HG03342 (cell line): ENCODE results near the gene FBF1.
"Not testable (repeated sequence)": the region's sequence is repeated elsewhere in the genome, so short reads cannot be mapped to it uniquely, and the experiment has no call there.

Experiments used
- ATAC-seq: cut with Tn5 transposase; IDR thresholded peaks from one replicate; pipeline ENCODE4 v1.9.1; 2021; ENCODE audit warnings: mild to moderate bottlenecking, moderate library complexity; ENCODE audit not compliant: unreplicated experiment

Gene FBF1

GRCh38 chr17:75897160-75898019 is 43.5 kb downstream of the FBF1 start:
- peak; percentile 7 for ATAC-seq

GRCh38 chr17:75896415-75897159 is 44.3 kb downstream of the FBF1 start, which contains the start of gene TRIM65:
Gene TRIM65 (minus strand): TSS chr17:75896951. CDS start chr17:75896937, 14 bp downstream.
- peak; percentile 54 for ATAC-seq

GRCh38 chr17:75895370-75896155 is 45.3 kb downstream of the FBF1 start:
- no peak for ATAC-seq

- no peak for ATAC-seq
Measured at GRCh38 chr17:75894049-75894733, 46.7 kb downstream of the FBF1 start.

GRCh38 chr17:75893305-75894048 is 47.4 kb downstream of the FBF1 start:
- ATAC-seq, result no peak

GRCh38 chr17:75892556-75893224 is 48.2 kb downstream of the FBF1 start:
- ATAC-seq, result no peak

- no peak for ATAC-seq
Measured at GRCh38 chr17:75891605-75892555, 49.0 kb downstream of the FBF1 start.

GRCh38 chr17:75891022-75891604 is 49.7 kb downstream of the FBF1 start:
- ATAC-seq, result no peak

- ATAC-seq, result no peak
Measured at GRCh38 chr17:75889454-75889853, 51.4 kb downstream of the FBF1 start.

- ATAC-seq, result no peak
Measured at GRCh38 chr17:75888484-75888883, 52.4 kb downstream of the FBF1 start.

- ATAC-seq, result not testable (repeated sequence)
Measured at GRCh38 chr17:75885860-75886259, 55.0 kb downstream of the FBF1 start.

GRCh38 chr17:75885431-75885830 is 55.4 kb downstream of the FBF1 start:
- no peak for ATAC-seq

- ATAC-seq, result no peak
Measured at GRCh38 chr17:75881678-75882454, 59.0 kb downstream of the FBF1 start.

GRCh38 chr17:75880266-75880665 is 60.6 kb downstream of the FBF1 start:
- no peak for ATAC-seq

GRCh38 chr17:75878174-75878998 is 62.5 kb downstream of the FBF1 start, which contains the start of gene TRIM47:
Gene TRIM47 (minus strand): TSS chr17:75878581. CDS start chr17:75878548, 33 bp downstream.
- ATAC-seq, result no peak

- ATAC-seq, result peak; percentile 60
Measured at GRCh38 chr17:75877752-75878173, 63.1 kb downstream of the FBF1 start.
